Erythroblast (primary cell): ENCODE results near the gene KCNIP4.

Experiments
- GATA1 ChIP-seq: IDR thresholded peaks from 2 replicates; pipeline ENCODE4 v1.6.1; 2011; ENCODE audit warnings: low read depth, mild to moderate bottlenecking, control low read depth, low read length, moderate library complexity
- POLR2A ChIP-seq: IDR thresholded peaks from 2 replicates; pipeline ENCODE4 v1.6.1; 2011; ENCODE audit warnings: mild to moderate bottlenecking, low read length

DNA sequence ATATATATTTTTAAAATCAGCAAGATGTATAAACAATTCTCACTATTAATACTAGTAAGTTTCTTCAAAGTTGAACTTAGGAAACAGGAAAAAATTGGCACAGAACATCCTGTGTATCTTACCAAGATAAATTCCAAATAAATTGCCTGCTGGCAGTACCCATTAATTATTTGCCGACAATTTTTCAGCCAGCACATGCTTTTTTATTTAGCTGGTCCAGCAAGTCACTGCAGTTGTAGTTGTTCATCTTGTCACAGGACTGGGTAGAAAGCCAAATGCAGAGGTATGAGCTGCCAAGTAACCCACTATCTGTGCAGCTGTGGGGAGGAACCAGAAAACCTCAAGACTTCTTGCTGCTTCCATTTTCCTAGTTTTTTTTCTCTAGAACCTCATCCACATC, 1134.9 kb downstream of the KCNIP4 start:
- TF ChIP-seq POLR2A (no peak), GATA1 (no peak)
